Measurements from ENCODE around the gene PDXP.

PDXP gene

GRCh38 chr22:37639070-37639760 is 19.3 kb upstream of the PDXP start, which contains the start of gene SH3BP1:
TSS of gene SH3BP1 (plus strand) at chr22:37639669. CDS start at chr22:37639788, 119 bp downstream.
- no peak for TF ChIP-seq CTCF (IDR thresholded peaks at IDR 0.05; ENCODE audit: insufficient read depth, low read depth, low read length, missing control alignments)
- peak; percentile 49 for DNase-seq (ENCODE audit: low read depth)
- peak within 1 kb of the TSS; percentile 95 for H3K4me3 ChIP-seq (ENCODE audit: low read length)

GRCh38 chr22:37639771-37640590 is 18.5 kb upstream of the PDXP start:
- DNase-seq (ENCODE audit: low read depth): peak; percentile 32

GRCh38 chr22:37640591-37641560 is 17.6 kb upstream of the PDXP start:
- DNase-seq (ENCODE audit: low read depth): peak; percentile 86
- H3K4me3 ChIP-seq (ENCODE audit: low read length): peak overlapping the region; percentile 95
- no peak for TF ChIP-seq CTCF (IDR thresholded peaks at IDR 0.05; ENCODE audit: insufficient read depth, low read depth, low read length, missing control alignments)

More at GRCh38 chr22:37639771-37640590, 18.5 kb upstream of the PDXP start:
- TF ChIP-seq CTCF (IDR thresholded peaks at IDR 0.05; ENCODE audit: insufficient read depth, low read depth, low read length, missing control alignments): no peak
- peak overlapping the region; percentile 95 for H3K4me3 ChIP-seq (ENCODE audit: low read length)

- peak overlapping the region; percentile 95 for H3K4me3 ChIP-seq (ENCODE audit: low read length)
- no peak for DNase-seq (ENCODE audit: low read depth)
- TF ChIP-seq CTCF (IDR thresholded peaks at IDR 0.05; ENCODE audit: insufficient read depth, low read depth, low read length, missing control alignments): no peak
These were observed 17.0 kb upstream of the PDXP start for GRCh38 chr22:37641561-37641949.

GRCh38 chr22:37643225-37643847 is 15.2 kb upstream of the PDXP start:
- H3K4me3 ChIP-seq (ENCODE audit: low read length): no peak overlapping the region
- DNase-seq (ENCODE audit: low read depth): peak; percentile 76
- TF ChIP-seq CTCF (IDR thresholded peaks at IDR 0.05; ENCODE audit: insufficient read depth, low read depth, low read length, missing control alignments): peak; percentile 92

- H3K4me3 ChIP-seq (ENCODE audit: low read length): no peak overlapping the region
- DNase-seq (ENCODE audit: low read depth): no peak
- TF ChIP-seq CTCF (IDR thresholded peaks at IDR 0.05; ENCODE audit: insufficient read depth, low read depth, low read length, missing control alignments): no peak
These were observed 11.2 kb upstream of the PDXP start for GRCh38 chr22:37647317-37647716.

Measured in epithelial cell of esophagus (primary cell).